ENCODE measurements around the gene RPAIN. TPM values are rescaled to one million over a fixed set of nuclear protein-coding genes. Genes with fewer than 3 reads are reported as not detected.

The RPAIN gene
- total RNA-seq, 3 donors from 2014 or later, result 29.7 to 34.3 (median 32.1) TPM

DNA sequence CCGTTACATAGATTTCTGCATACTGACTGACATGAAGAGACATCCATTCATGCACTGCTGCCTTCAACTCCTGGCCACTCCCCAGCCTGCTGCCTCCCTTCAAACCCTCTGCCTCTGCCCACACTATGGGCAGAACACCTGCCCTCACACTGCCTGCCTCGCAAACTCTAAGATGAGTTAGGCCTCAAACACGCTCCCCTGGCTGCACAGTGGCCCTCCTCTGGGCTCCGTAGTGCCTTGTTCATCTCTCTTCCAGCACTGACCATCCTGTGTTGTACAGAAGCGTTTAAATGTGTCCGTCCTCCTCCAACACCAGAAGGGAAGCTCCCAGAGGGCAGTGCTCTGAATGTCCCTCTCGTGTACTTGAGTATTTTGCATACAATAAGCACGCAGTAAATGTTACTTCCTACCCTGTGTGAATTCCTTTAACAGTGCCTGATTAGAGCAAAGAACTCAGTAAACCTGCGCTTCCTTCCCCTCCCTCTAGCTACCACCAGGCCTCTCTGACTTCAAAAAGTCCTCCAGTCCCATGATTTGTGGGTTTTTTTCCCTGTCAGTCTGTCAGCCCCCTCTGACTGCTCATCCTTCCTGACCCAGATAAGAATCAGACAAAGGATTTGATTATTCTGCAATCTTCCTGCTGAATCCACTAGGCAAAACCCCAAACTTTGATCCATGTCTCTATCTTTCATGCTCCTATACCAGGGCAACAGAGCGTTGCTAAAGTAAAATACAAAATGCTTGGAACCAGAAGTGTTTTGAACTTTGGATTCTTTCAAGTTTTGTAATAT lies 44.9 kb downstream of the RPAIN start:
- TF ChIP-seq, protein P1, sequence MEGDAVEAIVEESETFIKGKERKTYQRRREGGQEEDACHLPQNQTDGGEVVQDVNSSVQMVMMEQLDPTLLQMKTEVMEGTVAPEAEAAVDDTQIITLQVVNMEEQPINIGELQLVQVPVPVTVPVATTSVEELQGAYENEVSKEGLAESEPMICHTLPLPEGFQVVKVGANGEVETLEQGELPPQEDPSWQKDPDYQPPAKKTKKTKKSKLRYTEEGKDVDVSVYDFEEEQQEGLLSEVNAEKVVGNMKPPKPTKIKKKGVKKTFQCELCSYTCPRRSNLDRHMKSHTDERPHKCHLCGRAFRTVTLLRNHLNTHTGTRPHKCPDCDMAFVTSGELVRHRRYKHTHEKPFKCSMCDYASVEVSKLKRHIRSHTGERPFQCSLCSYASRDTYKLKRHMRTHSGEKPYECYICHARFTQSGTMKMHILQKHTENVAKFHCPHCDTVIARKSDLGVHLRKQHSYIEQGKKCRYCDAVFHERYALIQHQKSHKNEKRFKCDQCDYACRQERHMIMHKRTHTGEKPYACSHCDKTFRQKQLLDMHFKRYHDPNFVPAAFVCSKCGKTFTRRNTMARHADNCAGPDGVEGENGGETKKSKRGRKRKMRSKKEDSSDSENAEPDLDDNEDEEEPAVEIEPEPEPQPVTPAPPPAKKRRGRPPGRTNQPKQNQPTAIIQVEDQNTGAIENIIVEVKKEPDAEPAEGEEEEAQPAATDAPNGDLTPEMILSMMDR (IDR thresholded peaks at IDR 0.05), result no peak
- ATAC-seq (no peak), DNase-seq (no peak)
- no peaks in the 10 kb centered on the region for H3K9me3 ChIP-seq
- intact Hi-C loops (cut with DNase I, micrococcal nuclease), result no loop called here
- H3K36me3 ChIP-seq (ENCODE audit: low read depth), result no peaks in the 10 kb centered on the region
- peaks cover 5% of the 10 kb centered on the region for H3K4me1 ChIP-seq (ENCODE audit: low read depth)
- H3K4me3 ChIP-seq, result no peak overlapping the region

DNA sequence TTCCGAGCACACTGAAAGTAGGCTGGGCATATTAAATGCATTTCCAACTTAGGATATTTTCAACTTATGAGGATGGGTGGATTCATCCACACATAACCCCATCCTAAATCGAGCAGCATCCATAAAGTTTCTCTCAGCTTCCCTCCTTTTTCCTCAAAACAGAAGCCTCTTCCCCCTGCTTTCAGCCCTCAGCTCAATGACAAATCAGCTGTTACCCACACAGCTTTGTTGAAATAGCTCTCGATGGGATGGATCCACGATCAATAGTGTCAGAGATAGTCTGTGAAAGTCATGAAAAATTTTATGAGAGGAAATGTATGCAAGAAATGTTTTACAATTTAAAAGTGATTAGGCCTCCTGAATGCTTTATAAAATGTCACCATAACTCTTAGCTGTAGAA lies 46.3 kb downstream of the RPAIN start:
- TF ChIP-seq, protein P1 (IDR thresholded peaks at IDR 0.05), result no peak
- H3K4me3 ChIP-seq, result no peak overlapping the region
- intact Hi-C loops (cut with DNase I, micrococcal nuclease), result no loop called here
- H3K36me3 ChIP-seq (ENCODE audit: low read depth), result no peaks in the 10 kb centered on the region
- DNase-seq (no peak), ATAC-seq (no peak)
- H3K9me3 ChIP-seq, result no peaks in the 10 kb centered on the region
- peaks cover 5% of the 10 kb centered on the region for H3K4me1 ChIP-seq (ENCODE audit: low read depth)

DNA sequence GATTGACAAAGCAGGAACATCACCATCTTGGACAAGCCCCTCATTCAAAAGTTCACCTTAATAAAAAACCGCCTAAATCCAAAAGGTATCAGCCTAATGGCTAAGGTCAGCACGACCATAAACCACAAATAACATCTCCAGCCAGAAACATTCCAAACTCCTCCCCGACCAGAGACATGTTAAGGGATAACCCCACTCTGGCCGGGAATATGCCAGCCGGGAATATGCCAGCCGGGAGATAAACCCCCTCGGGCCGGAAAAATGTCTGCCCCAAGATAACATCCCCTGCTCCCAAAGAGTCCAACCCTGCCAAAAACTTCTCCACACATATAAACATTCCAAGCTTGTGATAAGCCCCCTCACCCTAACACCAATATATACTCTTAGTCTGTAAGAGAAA lies 47.4 kb downstream of the RPAIN start:
- DNase-seq (no peak), ATAC-seq (no peak)
- Histone ChIP-seq H3K4me1 (ENCODE audit: low read depth) (peaks cover 5% of the 10 kb centered on the region), H3K36me3 (ENCODE audit: low read depth) (no peaks in the 10 kb centered on the region), H3K9me3 (no peaks in the 10 kb centered on the region), H3K4me3 (no peak overlapping the region)
- TF ChIP-seq, protein P1 (IDR thresholded peaks at IDR 0.05), result no peak
- intact Hi-C loops (cut with DNase I, micrococcal nuclease), result no loop called here

DNA sequence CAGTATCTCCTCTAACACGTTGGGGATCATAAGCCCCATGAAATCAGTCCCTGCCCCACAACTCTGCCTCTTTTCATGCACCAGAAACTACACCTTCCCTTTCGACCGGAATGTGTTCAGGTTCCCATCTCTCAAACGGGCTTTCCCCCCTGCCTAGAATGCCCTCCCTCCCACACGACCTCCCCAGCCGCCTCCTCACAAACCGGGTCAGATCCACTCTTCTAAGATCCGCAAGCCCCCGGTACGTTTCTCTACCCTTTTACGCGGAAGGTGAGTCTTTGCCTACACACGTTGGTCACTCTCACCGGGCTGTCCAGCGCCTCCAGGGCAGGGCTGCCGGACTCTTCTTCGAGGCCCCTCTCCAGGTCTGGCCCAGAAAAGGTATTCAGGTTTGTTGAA lies 48.1 kb downstream of the RPAIN start:
- Histone ChIP-seq H3K36me3 (ENCODE audit: low read depth) (no peaks in the 10 kb centered on the region), H3K4me3 (peak overlapping the region; percentile 95), H3K4me1 (ENCODE audit: low read depth) (peaks cover 5% of the 10 kb centered on the region), H3K9me3 (no peaks in the 10 kb centered on the region)
- DNase-seq (peak in 1 of 3 donors; percentile 7), ATAC-seq (peak; percentile 13)
- intact Hi-C loops (cut with DNase I, micrococcal nuclease), result no loop called here
- TF ChIP-seq, protein P1 (IDR thresholded peaks at IDR 0.05), result no peak

DNA sequence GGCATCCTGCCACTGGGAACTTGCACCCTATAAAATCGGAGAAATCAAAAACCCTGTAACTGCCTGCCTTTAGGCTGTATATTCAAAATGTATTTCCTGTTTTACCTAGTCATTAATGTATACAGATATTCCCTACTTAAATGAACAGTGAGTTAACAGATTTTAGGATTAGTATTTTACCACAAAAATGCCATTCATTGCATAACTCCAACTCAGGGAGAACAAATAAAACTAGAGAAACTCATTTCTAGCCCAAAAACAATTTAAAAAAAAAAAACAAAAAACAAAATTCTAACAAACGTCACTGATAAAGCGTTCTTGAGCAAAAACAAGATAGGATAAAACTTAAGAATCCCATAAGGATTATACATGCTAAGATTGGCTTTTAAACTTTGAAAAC lies 52.5 kb downstream of the RPAIN start:
- H3K4me1 ChIP-seq (ENCODE audit: low read depth), result peaks cover 3% of the 10 kb centered on the region
- ATAC-seq, result no peak
- TF ChIP-seq, protein P1 (IDR thresholded peaks at IDR 0.05), result no peak
- DNase-seq, result no peak
- no peaks in the 10 kb centered on the region for H3K9me3 ChIP-seq
- intact Hi-C loops (cut with DNase I, micrococcal nuclease), result no loop called here
- H3K4me3 ChIP-seq, result no peak overlapping the region
- H3K36me3 ChIP-seq (ENCODE audit: low read depth), result peaks cover 3% of the 10 kb centered on the region

All from mucosa of descending colon (tissue), 3 donors.